Heart right ventricle (tissue), 16 donors: Measurements from ENCODE around the gene SLC16A11. TPM values are rescaled to one million over a fixed set of nuclear protein-coding genes. Genes with fewer than 3 reads are reported as not detected.

Experiments used
- ATAC-seq, 8 donors: fragments of 200-7000 bp; cut with Tn5 transposase; one replicate each; pipeline ENCODE4 v1.9.1; 2020; ENCODE audit warnings: mild to moderate bottlenecking in 8 of 8, moderate library complexity in 8 of 8, moderate number of reproducible peaks in 1 of 8
- DNase-seq, 2 donors: peaks; one replicate each; pipeline ENCODE4 v3.0.0-alpha.2; 2020
- H3K27ac ChIP-seq, 10 donors: fragments of 200-600 bp; sonication (generic) in 2 of 10; one replicate each; pipeline versions ENCODE4 v1.5.0 to v1.8.0; 2020 to 2022; ENCODE audit warnings: mild to moderate bottlenecking in 3 of 10
- H3K27me3 ChIP-seq, 7 donors: fragments of 200-600 bp; one replicate each; pipeline ENCODE4 v1.8.0; 2021 to 2022; ENCODE audit warnings: mild to moderate bottlenecking in 2 of 7
- H3K36me3 ChIP-seq, 9 donors: fragments of 200-600 bp; sonication (generic) in 1 of 9; one replicate each; pipeline versions ENCODE4 v1.5.0 to v1.8.0; 2020 to 2022; ENCODE audit warnings: mild to moderate bottlenecking in 2 of 9
- H3K4me1 ChIP-seq, 9 donors: fragments of 200-600 bp; sonication (generic) in 1 of 9; one replicate each; pipeline versions ENCODE4 v1.5.0 to v1.8.0; 2020 to 2022; ENCODE audit warnings: mild to moderate bottlenecking in 4 of 9
- H3K4me3 ChIP-seq, 10 donors: fragments of 200-600 bp; sonication (generic) in 2 of 10; one replicate each; pipeline versions ENCODE4 v1.5.0 to v1.8.0; 2020 to 2022; ENCODE audit warnings: mild to moderate bottlenecking in 7 of 10, moderate library complexity in 2 of 10
- H3K9me3 ChIP-seq, 11 donors: fragments of 200-600 bp in 10 of 11; sonication (generic) in 2 of 11; one replicate each; pipeline versions ENCODE4 v1.5.0 to v1.8.0; 2013 to 2022; ENCODE audit warnings: mild to moderate bottlenecking in 2 of 11, control low read depth in 1 of 11, moderate library complexity in 1 of 11
- whole genome bisulfite sequencing, 2 donors: extraction: QIAGEN DNeasy Blood & Tissue Kit; methylation state at CpG; one replicate each; pipeline ENCODE4 v1.1.7; 2013; ENCODE audit warnings: inconsistent platforms in 1 of 2; 5-methylcytosine and 5-hydroxymethylcytosine counted together
- intact Hi-C, 10 donors: fragments of 100-400 bp; cut with DNase I; formaldehyde crosslinking; loops; one replicate each; pipeline versions ENCODE4 v1.11.1 to v1.14.2; 2022
- polyA plus RNA-seq, 2 donors: library from polyadenylated mRNA; stranded (reverse); fragments of 200-250 nt; gene quantifications; one replicate each; pipeline ENCODE4 v1.2.3, GENCODE V29; 2013
- total RNA-seq, 10 donors: library from RNA; stranded (reverse); fragmentation: NEBNext Ultra II Directional in 3 of 10; extraction: Animal tissue kit (Norgen Biotek cat#: 25700) in 3 of 10; gene quantifications; one replicate each; pipeline versions ENCODE4 v1.2.1 to v1.2.4, GENCODE V29; 2021 to 2023
- TF ChIP-seq, protein P1 (sequence below), 9 donors: fragments of 200-600 bp; sonication (generic) in 2 of 9; IDR thresholded peaks; one replicate each; pipeline versions ENCODE4 v1.5.0 to v1.8.0; 2021 to 2022; ENCODE audit warnings: antibody characterized with exemption in 9 of 9, mild to moderate bottlenecking in 5 of 9, moderate library complexity in 1 of 9
- donor health status: Arrhythmogenic right ventricular cardiomyopathy.
- donor health status: ischemic (EF 13 %, LVEDD 7.1; RV severe dilation, severe dysfunction).
- donor health status: healthy with polysubstance abuse.
- donor health status: DM: no; HTN: yes; CAD: no.
- donor health status: DM: no; HTN: no; CAD: no.
- donor health status: ischemic (EF 25% LVEDD 6.9; RV normal size, moderate dysfunction).
- donor health status: ischemic (EF 25% LVEDD 5.7; RV mildly dilated, moderate dysfunction).
- donor health status: healthy.
- donor health status: DM: yes; HTN: yes; CAD: no.
- donor health status: Ischemic cardiomyopathy.
- donor health status: ischemic (EF 35%, LVEDD 5.7; RV mildly dilated, moderate dysfunction).
- donor health status: nonischemic (EF 11% LVEDD 7.7; RV severe dilation, severe dysfunction).
- donor health status: DM: yes; HTN: yes; CAD: no.
- donor health status: PGD.
- donor health status: ischemic (EF 29% LVEDD 5.4; RV normal size, mild dysfunction).
- donor health status: nonischemic (EF 23%, LVEDD 6.1; RV moderate dilation, normal function).

SLC16A11 gene
- total and polyA plus RNA-seq, 12 donors = 0.19 to 2.1 (median 0.57) TPM

DNA sequence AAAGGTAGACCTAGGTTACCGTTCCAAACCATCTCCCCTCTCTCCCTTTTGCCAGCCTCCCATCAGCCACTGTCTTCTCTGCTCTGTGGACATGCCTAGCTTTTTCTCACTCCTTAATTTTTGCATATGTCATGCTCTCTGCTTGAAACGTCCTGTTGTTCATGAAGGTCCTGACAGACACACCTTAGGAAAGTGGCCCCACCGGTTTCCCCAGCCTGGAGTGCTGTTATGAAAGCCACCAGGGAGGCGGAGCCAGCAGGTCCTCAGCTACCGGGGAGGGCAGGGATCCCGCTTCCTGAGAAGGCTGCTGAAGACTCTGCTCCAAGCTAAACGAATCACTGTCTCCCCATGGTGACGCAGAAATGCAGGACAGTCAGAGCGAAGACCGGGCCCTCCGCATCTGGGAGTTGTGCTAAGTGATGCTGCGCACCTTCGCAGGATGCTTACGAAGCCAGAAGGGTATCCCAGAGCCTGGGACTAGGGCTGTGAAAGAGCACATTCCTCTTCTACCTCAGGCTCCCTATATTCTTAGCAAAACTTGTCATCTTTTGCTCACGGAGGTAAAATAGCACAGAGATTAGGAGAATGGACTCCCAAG is 2.3 kb upstream of the SLC16A11 start:
- H3K4me3 ChIP-seq = peak overlapping the region in 7 of 10 donors; percentile 15 to 37 (median 31)

DNA sequence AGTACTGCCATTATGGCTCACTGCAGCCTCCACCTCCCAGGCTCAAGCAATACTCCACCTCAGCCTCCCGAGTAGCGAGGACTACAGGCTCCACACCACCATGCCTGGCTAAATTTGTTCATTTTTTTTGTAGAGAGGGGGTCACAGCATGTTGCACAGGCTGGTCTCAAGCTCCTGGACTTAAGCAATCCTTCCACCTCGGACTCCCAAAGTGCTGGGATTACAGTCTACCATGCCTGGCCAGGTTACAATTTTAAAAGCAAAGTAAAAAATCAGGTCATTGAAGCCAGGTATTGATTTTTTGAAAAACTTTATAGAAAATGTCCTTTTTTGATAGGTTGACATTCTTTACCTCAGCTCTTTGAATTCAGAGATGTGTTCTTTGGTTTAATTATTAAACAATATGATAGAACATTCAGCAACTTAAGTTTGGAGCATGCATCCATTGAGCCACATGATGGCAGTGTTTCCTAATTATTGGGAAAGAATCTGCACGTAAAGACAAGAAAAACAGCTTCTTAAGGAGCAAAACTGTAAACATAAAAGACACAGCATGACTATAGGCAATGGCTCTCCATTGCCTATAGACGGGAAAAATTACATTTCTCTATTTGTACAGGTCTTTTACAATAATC is 1.7 kb upstream of the SLC16A11 start:
- 24 to 31% methylated on average over 5 of the region's 5 CpGs for WGBS, 2 donors
- peak overlapping the region in 4 of 10 donors; percentile 25 to 37 (median 31) for H3K4me3 ChIP-seq
- no peaks in the 10 kb centered on the region for H3K36me3 ChIP-seq
- TF ChIP-seq, protein P1, sequence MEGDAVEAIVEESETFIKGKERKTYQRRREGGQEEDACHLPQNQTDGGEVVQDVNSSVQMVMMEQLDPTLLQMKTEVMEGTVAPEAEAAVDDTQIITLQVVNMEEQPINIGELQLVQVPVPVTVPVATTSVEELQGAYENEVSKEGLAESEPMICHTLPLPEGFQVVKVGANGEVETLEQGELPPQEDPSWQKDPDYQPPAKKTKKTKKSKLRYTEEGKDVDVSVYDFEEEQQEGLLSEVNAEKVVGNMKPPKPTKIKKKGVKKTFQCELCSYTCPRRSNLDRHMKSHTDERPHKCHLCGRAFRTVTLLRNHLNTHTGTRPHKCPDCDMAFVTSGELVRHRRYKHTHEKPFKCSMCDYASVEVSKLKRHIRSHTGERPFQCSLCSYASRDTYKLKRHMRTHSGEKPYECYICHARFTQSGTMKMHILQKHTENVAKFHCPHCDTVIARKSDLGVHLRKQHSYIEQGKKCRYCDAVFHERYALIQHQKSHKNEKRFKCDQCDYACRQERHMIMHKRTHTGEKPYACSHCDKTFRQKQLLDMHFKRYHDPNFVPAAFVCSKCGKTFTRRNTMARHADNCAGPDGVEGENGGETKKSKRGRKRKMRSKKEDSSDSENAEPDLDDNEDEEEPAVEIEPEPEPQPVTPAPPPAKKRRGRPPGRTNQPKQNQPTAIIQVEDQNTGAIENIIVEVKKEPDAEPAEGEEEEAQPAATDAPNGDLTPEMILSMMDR (IDR thresholded peaks at IDR 0.05) = peak; percentile 52 to 89 (median 84)
- peaks cover 9 to 44% (median 37%) of the 10 kb centered on the region in 9 donors for H3K4me1 ChIP-seq
- DNase-seq (no peak), ATAC-seq (peak in 4 of 8 donors; percentile 26 to 47 (median 36))
- no peaks in the 10 kb centered on the region for H3K9me3 ChIP-seq
- H3K27ac ChIP-seq = no peak overlapping the region
- peaks cover 5 to 63% (median 33%) of the 10 kb centered on the region in 7 donors for H3K27me3 ChIP-seq
- intact Hi-C loops = loop anchor here in 6 of 10 donors (1.0 to 10.0 kb wide), 5 partner anchors 91 to 259 kb away; partner anchors contain the start of genes YBX2 (in 2 of the 6) and EIF5A (in 1 of the 6)

More for the DNA sequence above, 2.3 kb upstream of the SLC16A11 start:
- intact Hi-C loops = loop anchor here in 6 of 10 donors (1.0 to 10.0 kb wide), 4 partner anchors 90 to 259 kb away; partner anchors contain the start of genes YBX2 (in 2 of the 6) and EIF5A (in 1 of the 6)
- DNase-seq (no peak), ATAC-seq (peak in 2 of 8 donors; percentile 4 to 12)
- TF ChIP-seq, protein P1 (IDR thresholded peaks at IDR 0.05) = peak in 1 of 9 donors; percentile 24
- H3K9me3 ChIP-seq = no peaks in the 10 kb centered on the region
- H3K27ac ChIP-seq = peak overlapping the region in 1 of 10 donors; percentile 45
- peaks cover 9 to 44% (median 37%) of the 10 kb centered on the region in 9 donors for H3K4me1 ChIP-seq
- peaks cover 5 to 63% (median 33%) of the 10 kb centered on the region in 7 donors for H3K27me3 ChIP-seq
- 12 to 25% methylated on average over 15 of the region's 15 CpGs for WGBS, 2 donors
- H3K36me3 ChIP-seq = no peaks in the 10 kb centered on the region

DNA sequence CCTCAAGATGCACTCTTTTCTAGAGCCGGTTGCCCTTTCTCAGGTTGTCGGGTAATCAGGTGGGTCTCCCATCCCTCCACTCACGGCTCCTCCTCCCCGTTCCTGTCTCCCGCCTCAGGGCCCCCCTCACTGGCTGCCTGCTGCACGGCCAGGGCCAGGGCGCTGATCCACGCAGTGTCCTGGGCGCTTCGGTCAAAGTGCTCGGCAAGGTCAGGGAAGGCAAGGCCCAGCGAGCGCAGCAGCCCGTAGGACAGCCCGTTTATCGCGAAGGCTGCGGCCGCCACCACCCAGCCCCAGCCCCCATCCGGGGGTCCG is 753 bp downstream of the SLC16A11 start:
- Histone ChIP-seq H3K4me1 (peaks cover 9 to 44% (median 37%) of the 10 kb centered on the region in 9 donors), H3K4me3 (peak overlapping the region; percentile 40 to 63 (median 55)), H3K9me3 (no peaks in the 10 kb centered on the region), H3K27me3 (peaks cover 5 to 54% (median 29%) of the 10 kb centered on the region in 7 donors), H3K36me3 (no peaks in the 10 kb centered on the region), H3K27ac (peak overlapping the region in 8 of 10 donors; percentile 42 to 72 (median 66))
- ATAC-seq (peak; percentile 7 to 66 (median 44)), DNase-seq (no peak)
- TF ChIP-seq, protein P1 (IDR thresholded peaks at IDR 0.05) = no peak
- 1 to 5% methylated on average over 21 of the region's 21 CpGs for WGBS, 2 donors
- intact Hi-C loops = loop anchor here in 3 of 10 donors (10.0 kb wide), 2 partner anchors 252 to 262 kb away; partner anchors contain the start of genes YBX2 (in 2 of the 3) and EIF5A (in 1 of the 3)

DNA sequence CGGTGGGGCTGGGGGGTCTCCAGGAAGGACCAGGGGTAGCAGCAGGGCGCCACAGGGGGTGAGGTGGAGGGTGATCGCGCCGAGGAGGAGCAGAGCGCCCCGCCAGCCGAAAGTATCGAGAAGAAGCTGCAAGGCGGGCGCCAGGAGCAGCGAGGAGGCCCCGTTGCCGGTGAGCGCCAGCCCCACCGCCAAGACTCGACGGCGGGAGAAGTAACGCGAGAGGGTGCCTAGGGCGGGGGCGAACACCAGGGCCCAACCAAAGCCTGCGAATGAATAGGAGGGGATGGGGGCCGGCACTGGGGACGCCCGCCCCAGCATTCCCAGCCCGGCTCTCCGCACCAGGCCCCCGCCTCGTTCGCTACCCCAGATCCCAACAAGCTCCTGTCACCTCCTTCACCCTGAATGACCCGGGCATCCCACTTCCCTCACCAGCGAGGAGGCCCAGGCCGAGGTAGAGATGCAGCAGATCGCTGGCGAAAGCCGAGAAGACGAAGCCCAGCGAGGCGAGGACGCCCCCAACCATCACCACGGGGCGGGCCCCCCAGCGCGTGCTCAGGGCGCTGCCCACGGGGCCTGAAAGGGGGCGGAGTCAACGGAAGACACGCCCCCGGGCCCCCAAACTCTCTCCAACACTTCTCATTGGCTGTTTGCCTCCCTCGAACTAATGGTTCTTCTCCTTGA is 1.3 kb downstream of the SLC16A11 start:
- Histone ChIP-seq H3K4me3 (peak overlapping the region in 9 of 10 donors; percentile 40 to 63 (median 56)), H3K27ac (peak overlapping the region in 7 of 10 donors; percentile 42 to 72 (median 67)), H3K4me1 (peaks cover 9 to 44% (median 37%) of the 10 kb centered on the region in 9 donors), H3K36me3 (no peaks in the 10 kb centered on the region), H3K27me3 (peaks cover 5 to 53% (median 26%) of the 10 kb centered on the region in 7 donors), H3K9me3 (no peaks in the 10 kb centered on the region)
- 9 to 18% methylated on average over 52 to 53 of the region's 53 CpGs for WGBS, 2 donors
- TF ChIP-seq, protein P1 (IDR thresholded peaks at IDR 0.05) = no peak
- DNase-seq (peak in 1 of 2 donors; percentile 22), ATAC-seq (peak; percentile 7 to 53 (median 26))
- intact Hi-C loops = loop anchor here in 3 of 10 donors (10.0 kb wide), 2 partner anchors 252 to 262 kb away; partner anchors contain the start of genes YBX2 (in 2 of the 3) and EIF5A (in 1 of the 3)
